22Rv1 (cell line): ENCODE measurements around the gene SSMEM1.

Experiments used
- CTCF ChIP-seq: fragments of 450-650 bp; IDR thresholded peaks from 2 replicates; pipeline ENCODE4 v1.5.1; 2017; ENCODE audit warnings: mild to moderate bottlenecking
- ZFX ChIP-seq: fragments of 450-650 bp; IDR thresholded peaks from 2 replicates; pipeline ENCODE4 v1.6.1; 2017; ENCODE audit warnings: antibody characterized with exemption, borderline replicate concordance

GRCh38 chr7:130216025-130216424 is 8.4 kb downstream of the SSMEM1 start:
- TF ChIP-seq CTCF: no peak
- no peak for TF ChIP-seq ZFX
